Muscle of leg (tissue), 9 donors: ENCODE measurements around the gene IL13RA2. TPM values are rescaled to one million over a fixed set of nuclear protein-coding genes. Genes with fewer than 3 reads are reported as not detected.

ENCODE experiments used
- polyA plus RNA-seq, 8 donors: library from polyadenylated mRNA; unstranded; fragments of 120-200 nt; gene quantifications; one replicate each; pipeline versions ENCODE4 v1.2.1 to v1.2.3, GENCODE V29; 2013; ENCODE audit warnings: inconsistent platforms in 1 of 8, low replicate concordance in 1 of 8; ENCODE audit not compliant: insufficient read length in 8 of 8, insufficient read depth in 1 of 8
- total RNA-seq: library from RNA; stranded (reverse); fragments of 120-200 nt; gene quantifications from one replicate; pipeline ENCODE4 v1.2.4, GENCODE V29; 2013

The IL13RA2 gene
- total and polyA plus RNA-seq, 9 donors = 0.09 to 0.92 (median 0.38) TPM; not detected in 1

Other genes with a start within 250 kb of the IL13RA2 start
- not detected for gene RBMXL3, start 171.8 kb upstream of the IL13RA2 start, total RNA-seq
- gene RBMXL3, start 171.8 kb upstream of the IL13RA2 start, polyA plus RNA-seq = not detected
- 4.0 TPM for gene LRCH2, start 216.5 kb upstream of the IL13RA2 start, total RNA-seq
- 1 to 10 TPM; 3.9 to 7.3 (median 4.4) TPM for gene LRCH2, start 216.5 kb upstream of the IL13RA2 start, polyA plus RNA-seq